GM08714 (cell line): ENCODE data around the gene CDC45.

Source experiments
- H3K4me3 ChIP-seq: fragments of 200-500 bp; sonication (Bioruptor generic); 2 replicates; pipeline ENCODE4 v1.5.1; 2014; ENCODE audit warnings: mild to moderate bottlenecking, low read length, inconsistent platforms
- ZNF274 ChIP-seq: IDR thresholded peaks from 2 replicates; pipeline ENCODE4 v1.6.1; 2012; ENCODE audit warnings: mild to moderate bottlenecking, low read depth, low read length

Gene CDC45

DNA sequence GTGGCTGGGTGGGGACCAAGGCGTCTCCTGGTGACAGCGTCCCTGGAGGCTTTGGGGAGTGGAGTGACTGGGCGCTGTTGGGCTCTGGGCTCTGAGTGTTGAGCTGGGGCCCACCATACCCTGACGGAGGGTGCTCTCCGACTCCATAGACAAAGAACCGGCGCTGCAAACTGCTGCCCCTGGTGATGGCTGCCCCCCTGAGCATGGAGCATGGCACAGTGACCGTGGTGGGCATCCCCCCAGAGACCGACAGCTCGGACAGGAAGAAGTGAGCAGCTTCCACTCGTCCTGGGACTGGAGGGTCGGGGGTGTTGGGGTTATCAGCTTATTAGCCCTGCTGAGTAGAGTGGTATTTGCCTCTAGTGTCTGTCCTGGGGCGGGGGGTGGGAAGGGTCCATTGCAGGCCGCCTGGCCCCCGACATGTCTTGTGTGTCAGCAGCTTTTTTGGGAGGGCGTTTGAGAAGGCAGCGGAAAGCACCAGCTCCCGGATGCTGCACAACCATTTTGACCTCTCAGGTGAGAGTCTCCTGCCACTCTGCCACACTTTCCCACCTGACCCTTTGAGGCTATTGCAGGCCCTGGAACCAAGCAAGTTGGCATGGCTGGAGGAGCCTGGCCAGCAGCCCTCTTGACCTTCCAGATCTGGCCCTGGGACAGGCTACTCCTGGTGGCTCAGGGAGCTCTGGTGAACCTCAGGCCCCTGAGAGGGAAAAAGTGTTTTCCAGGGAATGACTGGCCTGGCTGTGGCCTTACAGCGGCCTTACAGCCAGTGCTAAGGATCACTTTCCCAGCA, 36.9 kb downstream of the CDC45 start:
- TF ChIP-seq ZNF274 = no peak
- H3K4me3 ChIP-seq = no peak overlapping the region

GRCh38 chr22:19517171-19517500, 37.4 kb downstream of the CDC45 start:
- H3K4me3 ChIP-seq = no peak overlapping the region
- TF ChIP-seq ZNF274 = no peak

DNA sequence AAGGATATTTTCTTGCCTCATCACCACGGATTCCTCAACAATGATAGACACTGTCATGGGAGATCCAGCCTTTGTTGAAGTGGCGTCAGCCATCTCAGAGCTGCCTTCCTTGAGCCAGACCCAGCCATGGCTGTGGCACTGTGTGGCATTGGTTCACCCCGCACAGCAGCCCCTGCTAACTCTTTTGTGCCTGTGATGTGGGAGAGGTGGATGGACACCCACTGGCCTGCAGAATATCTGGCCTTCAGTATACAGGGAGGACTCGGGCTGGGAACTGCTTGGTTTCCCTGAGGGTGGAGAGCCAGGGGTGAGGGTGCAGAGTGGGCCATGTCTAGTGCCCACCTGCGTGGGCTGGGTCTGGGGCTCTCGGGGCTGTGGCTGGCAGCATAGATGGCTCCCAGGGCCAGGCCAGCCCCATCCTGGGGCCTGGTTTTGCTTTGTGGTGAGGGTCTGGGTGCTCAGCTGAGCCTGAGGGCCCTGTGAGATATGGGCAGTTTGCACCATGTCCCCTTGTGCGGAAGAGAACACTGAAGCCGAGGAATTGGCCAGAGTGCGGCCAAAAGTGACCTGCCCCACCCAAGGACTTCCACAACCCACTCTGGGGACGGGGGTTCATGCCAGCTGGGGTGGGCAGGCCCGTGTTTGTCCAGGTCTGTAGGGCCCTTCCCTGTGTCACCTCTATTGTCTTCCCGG, 38.3 kb downstream of the CDC45 start:
- H3K4me3 ChIP-seq = no peak overlapping the region
- no peak for TF ChIP-seq ZNF274

- TF ChIP-seq ZNF274 = no peak
- H3K4me3 ChIP-seq = no peak overlapping the region
Measured at GRCh38 chr22:19518635-19519034, 38.9 kb downstream of the CDC45 start.

GRCh38 chr22:19519041-19519926, 39.6 kb downstream of the CDC45 start:
- no peak overlapping the region for H3K4me3 ChIP-seq
- no peak for TF ChIP-seq ZNF274

GRCh38 chr22:19520007-19520406, 40.3 kb downstream of the CDC45 start:
- TF ChIP-seq ZNF274 = no peak
- H3K4me3 ChIP-seq = no peak overlapping the region

GRCh38 chr22:19520566-19521305, 41.0 kb downstream of the CDC45 start:
- TF ChIP-seq ZNF274 = no peak
- no peak overlapping the region for H3K4me3 ChIP-seq

DNA sequence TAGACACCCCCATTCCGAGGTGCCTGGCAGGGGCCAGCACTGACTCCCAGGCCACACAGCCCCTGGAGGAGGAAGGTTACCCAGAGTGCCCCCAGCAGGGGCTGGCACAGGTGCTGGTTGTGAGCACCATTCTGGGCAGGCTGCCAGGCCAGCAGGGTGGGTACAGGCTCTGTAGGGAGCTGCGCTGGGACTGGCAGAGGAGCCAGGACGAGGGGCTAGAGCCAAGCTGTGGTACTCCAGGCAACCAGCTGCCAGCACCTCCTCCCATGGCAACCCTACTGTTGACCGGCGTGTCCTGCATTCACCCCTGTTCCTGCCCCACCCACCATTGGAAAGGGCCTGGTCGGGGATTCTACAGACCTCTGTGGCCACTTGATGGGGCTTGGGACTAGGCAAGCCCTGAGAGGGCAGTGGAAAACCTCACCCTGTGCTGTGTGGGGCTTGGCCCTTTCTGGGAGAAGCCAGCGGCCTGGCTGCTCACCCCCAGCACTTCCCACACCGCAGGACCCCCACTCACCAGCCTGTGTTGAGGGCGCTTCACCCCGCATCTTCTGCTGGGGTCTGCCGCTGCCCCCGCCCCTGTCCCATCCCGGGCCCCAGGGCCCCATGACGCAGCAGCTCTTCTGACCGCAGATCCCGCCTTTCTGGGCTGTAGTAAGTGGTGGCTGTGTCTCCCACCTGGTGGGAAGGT, 42.6 kb downstream of the CDC45 start:
- TF ChIP-seq ZNF274 = no peak
- H3K4me3 ChIP-seq = no peak overlapping the region

- TF ChIP-seq ZNF274 = no peak
- H3K4me3 ChIP-seq = no peak overlapping the region
Measured at GRCh38 chr22:19522881-19523239, 43.1 kb downstream of the CDC45 start.

GRCh38 chr22:19523240-19524169, 43.8 kb downstream of the CDC45 start:
- TF ChIP-seq ZNF274 = no peak
- H3K4me3 ChIP-seq = no peak overlapping the region

- no peak for TF ChIP-seq ZNF274
- H3K4me3 ChIP-seq = no peak within 1 kb of the TSS
Measured at GRCh38 chr22:19524170-19525115, 44.7 kb downstream of the CDC45 start, which contains the start of gene CLDN5. Gene CLDN5 (minus strand): TSS chr22:19524410. CDS start chr22:19524255, 155 bp downstream.
